ENCODE data around the gene TTC34.
"Not testable (repeated sequence)": the region's sequence is repeated elsewhere in the genome, so short reads cannot be mapped to it uniquely, and the experiment has no call there.

DNA sequence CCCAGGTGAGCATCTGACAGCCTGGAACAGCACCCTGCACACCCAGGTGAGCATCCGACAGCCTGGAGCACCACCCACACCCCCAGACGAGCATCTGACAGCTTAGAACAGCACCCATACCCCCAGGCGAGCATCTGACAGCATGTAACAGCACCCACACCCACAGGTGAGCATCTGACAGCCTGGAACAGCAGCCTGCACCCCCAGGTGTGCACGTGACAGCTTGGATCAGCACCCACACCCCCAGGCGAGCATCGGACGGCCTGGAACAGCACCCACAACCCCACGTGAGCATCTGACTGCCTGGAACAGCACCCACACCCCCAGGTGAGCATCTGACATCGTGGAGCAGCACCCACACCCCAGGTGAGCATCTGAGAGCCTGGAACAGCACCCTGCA is 116.6 kb downstream of the TTC34 start:
- not testable (repeated sequence) for TF ChIP-seq TCF7 (IDR thresholded peaks at IDR 0.05; ENCODE audit: borderline replicate concordance); ZNF217 (IDR thresholded peaks at IDR 0.05); RFX5 (IDR thresholded peaks at IDR 0.05; ENCODE audit: low read depth, low read length); SUPT20H (IDR thresholded peaks at IDR 0.05; ENCODE audit: borderline replicate concordance, control insufficient read depth, low read depth, low read length); POLR2AphosphoS5 (IDR thresholded peaks at IDR 0.05; ENCODE audit: low read length); IKZF1 (conservative IDR thresholded peaks at IDR 0.05)
- TF ChIP-seq, protein P1, sequence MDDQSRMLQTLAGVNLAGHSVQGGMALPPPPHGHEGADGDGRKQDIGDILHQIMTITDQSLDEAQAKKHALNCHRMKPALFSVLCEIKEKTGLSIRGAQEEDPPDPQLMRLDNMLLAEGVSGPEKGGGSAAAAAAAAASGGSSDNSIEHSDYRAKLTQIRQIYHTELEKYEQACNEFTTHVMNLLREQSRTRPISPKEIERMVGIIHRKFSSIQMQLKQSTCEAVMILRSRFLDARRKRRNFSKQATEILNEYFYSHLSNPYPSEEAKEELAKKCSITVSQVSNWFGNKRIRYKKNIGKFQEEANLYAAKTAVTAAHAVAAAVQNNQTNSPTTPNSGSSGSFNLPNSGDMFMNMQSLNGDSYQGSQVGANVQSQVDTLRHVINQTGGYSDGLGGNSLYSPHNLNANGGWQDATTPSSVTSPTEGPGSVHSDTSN (IDR thresholded peaks at IDR 0.05; ENCODE audit: insufficient replicate concordance, low read depth, low read length), result not testable (repeated sequence)
- TF ChIP-seq, protein P2, sequence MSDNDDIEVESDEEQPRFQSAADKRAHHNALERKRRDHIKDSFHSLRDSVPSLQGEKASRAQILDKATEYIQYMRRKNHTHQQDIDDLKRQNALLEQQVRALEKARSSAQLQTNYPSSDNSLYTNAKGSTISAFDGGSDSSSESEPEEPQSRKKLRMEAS (IDR thresholded peaks at IDR 0.05; ENCODE audit: low read depth, low read length), result not testable (repeated sequence)
- TF ChIP-seq, protein P3, sequence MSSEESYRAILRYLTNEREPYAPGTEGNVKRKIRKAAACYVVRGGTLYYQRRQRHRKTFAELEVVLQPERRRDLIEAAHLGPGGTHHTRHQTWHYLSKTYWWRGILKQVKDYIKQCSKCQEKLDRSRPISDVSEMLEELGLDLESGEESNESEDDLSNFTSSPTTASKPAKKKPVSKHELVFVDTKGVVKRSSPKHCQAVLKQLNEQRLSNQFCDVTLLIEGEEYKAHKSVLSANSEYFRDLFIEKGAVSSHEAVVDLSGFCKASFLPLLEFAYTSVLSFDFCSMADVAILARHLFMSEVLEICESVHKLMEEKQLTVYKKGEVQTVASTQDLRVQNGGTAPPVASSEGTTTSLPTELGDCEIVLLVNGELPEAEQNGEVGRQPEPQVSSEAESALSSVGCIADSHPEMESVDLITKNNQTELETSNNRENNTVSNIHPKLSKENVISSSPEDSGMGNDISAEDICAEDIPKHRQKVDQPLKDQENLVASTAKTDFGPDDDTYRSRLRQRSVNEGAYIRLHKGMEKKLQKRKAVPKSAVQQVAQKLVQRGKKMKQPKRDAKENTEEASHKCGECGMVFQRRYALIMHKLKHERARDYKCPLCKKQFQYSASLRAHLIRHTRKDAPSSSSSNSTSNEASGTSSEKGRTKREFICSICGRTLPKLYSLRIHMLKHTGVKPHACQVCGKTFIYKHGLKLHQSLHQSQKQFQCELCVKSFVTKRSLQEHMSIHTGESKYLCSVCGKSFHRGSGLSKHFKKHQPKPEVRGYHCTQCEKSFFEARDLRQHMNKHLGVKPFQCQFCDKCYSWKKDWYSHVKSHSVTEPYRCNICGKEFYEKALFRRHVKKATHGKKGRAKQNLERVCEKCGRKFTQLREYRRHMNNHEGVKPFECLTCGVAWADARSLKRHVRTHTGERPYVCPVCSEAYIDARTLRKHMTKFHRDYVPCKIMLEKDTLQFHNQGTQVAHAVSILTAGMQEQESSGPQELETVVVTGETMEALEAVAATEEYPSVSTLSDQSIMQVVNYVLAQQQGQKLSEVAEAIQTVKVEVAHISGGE (CRISPR knock-in tag; IDR thresholded peaks at IDR 0.05), result not testable (repeated sequence)
- TF ChIP-seq, protein P4, sequence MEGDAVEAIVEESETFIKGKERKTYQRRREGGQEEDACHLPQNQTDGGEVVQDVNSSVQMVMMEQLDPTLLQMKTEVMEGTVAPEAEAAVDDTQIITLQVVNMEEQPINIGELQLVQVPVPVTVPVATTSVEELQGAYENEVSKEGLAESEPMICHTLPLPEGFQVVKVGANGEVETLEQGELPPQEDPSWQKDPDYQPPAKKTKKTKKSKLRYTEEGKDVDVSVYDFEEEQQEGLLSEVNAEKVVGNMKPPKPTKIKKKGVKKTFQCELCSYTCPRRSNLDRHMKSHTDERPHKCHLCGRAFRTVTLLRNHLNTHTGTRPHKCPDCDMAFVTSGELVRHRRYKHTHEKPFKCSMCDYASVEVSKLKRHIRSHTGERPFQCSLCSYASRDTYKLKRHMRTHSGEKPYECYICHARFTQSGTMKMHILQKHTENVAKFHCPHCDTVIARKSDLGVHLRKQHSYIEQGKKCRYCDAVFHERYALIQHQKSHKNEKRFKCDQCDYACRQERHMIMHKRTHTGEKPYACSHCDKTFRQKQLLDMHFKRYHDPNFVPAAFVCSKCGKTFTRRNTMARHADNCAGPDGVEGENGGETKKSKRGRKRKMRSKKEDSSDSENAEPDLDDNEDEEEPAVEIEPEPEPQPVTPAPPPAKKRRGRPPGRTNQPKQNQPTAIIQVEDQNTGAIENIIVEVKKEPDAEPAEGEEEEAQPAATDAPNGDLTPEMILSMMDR (IDR thresholded peaks at IDR 0.05 in 2 of 3, conservative IDR thresholded peaks at IDR 0.05 in 1 of 3; ENCODE audit: control insufficient read depth in 2 of 3, extremely low read depth in 1 of 3, insufficient read depth in 1 of 3, low read depth in 3 of 3, low read length in 3 of 3), result not testable (repeated sequence)

Data from GM12878 (cell line).